BLaER1 (cell line): ENCODE data around the gene AFF1.

Experiments
- H3K27ac ChIP-seq: shearing (Covaris generic); formaldehyde crosslinking; 2 replicates; pipeline ENCODE4 v1.8.1; 2022
- H3K27me3 ChIP-seq: shearing (Covaris generic); formaldehyde crosslinking; 2 replicates; pipeline ENCODE4 v1.8.1; 2022
- H3K36me3 ChIP-seq: shearing (Covaris generic); formaldehyde crosslinking; 2 replicates; pipeline ENCODE4 v1.8.1; 2022
- H3K4me1 ChIP-seq: shearing (Covaris generic); formaldehyde crosslinking; 2 replicates; pipeline ENCODE4 v1.8.1; 2022
- H3K4me2 ChIP-seq: shearing (Covaris generic); formaldehyde crosslinking; 2 replicates; pipeline ENCODE4 v1.8.1; 2022
- H3K4me3 ChIP-seq: shearing (Covaris generic); formaldehyde crosslinking; 2 replicates; pipeline ENCODE4 v1.8.1; 2022
- H3K9ac ChIP-seq: shearing (Covaris generic); formaldehyde crosslinking; 2 replicates; pipeline ENCODE4 v1.8.1; 2022
- H3K9me3 ChIP-seq: shearing (Covaris generic); formaldehyde crosslinking; 2 replicates; pipeline ENCODE4 v1.8.1; 2022
- H4K20me1 ChIP-seq: shearing (Covaris generic); formaldehyde crosslinking; 2 replicates; pipeline ENCODE4 v1.8.1; 2022
- Cebpa-rat ChIP-seq: shearing (Covaris generic); IDR thresholded peaks from 2 replicates; pipeline ENCODE4 v1.8.1; 2022

Gene AFF1

GRCh38 chr4:87180767-87181166 is 246.0 kb downstream of the AFF1 start:
- Histone ChIP-seq H3K4me1 (no peaks in the 10 kb centered on the region), H3K9ac (no peak overlapping the region), H3K4me3 (no peak overlapping the region), H3K9me3 (no peaks in the 10 kb centered on the region), H3K4me2 (no peak overlapping the region), H4K20me1 (peaks cover 7% of the 10 kb centered on the region; the same call in 1 of the 2 replicates), H3K27me3 (no peaks in the 10 kb centered on the region), H3K36me3 (peaks cover 43% of the 10 kb centered on the region), H3K27ac (no peak overlapping the region)
- TF ChIP-seq Cebpa-rat: no peak

GRCh38 chr4:87185146-87185870 is 250.5 kb downstream of the AFF1 start:
- Histone ChIP-seq H3K27ac (no peak overlapping the region), H3K27me3 (no peaks in the 10 kb centered on the region; the same call in 1 of the 2 replicates), H3K36me3 (peaks cover 27% of the 10 kb centered on the region; the same call in 1 of the 2 replicates), H3K9me3 (peaks cover 6% of the 10 kb centered on the region), H3K4me1 (no peaks in the 10 kb centered on the region), H3K9ac (no peak overlapping the region), H4K20me1 (0 out of 2 replicates have a peak, but pooled peaks cover 8% of the 10 kb centered on the region), H3K4me3 (no peak overlapping the region), H3K4me2 (no peak overlapping the region)
- TF ChIP-seq Cebpa-rat: no peak

GRCh38 chr4:87188048-87188447 is 253.2 kb downstream of the AFF1 start:
- H3K4me1 ChIP-seq: no peaks in the 10 kb centered on the region
- H3K4me2 ChIP-seq: no peak overlapping the region
- TF ChIP-seq Cebpa-rat: no peak
- no peak overlapping the region for H3K9ac ChIP-seq
- H3K4me3 ChIP-seq: no peak overlapping the region
- no peak overlapping the region for H3K27ac ChIP-seq
- no peaks in the 10 kb centered on the region; the same call in 1 of the 2 replicates for H3K27me3 ChIP-seq
- H3K36me3 ChIP-seq: peaks cover 32% of the 10 kb centered on the region; the same call in 1 of the 2 replicates
- H4K20me1 ChIP-seq: 0 out of 2 replicates have a peak, but pooled peaks cover 8% of the 10 kb centered on the region
- peaks cover 9% of the 10 kb centered on the region for H3K9me3 ChIP-seq

GRCh38 chr4:87188932-87189331 is 254.1 kb downstream of the AFF1 start:
- Histone ChIP-seq H4K20me1 (peaks cover 13% of the 10 kb centered on the region; the same call in 1 of the 2 replicates), H3K27me3 (no peaks in the 10 kb centered on the region; the same call in 1 of the 2 replicates), H3K27ac (no peak overlapping the region), H3K9ac (no peak overlapping the region), H3K4me3 (no peak overlapping the region), H3K4me1 (no peaks in the 10 kb centered on the region), H3K9me3 (peaks cover 9% of the 10 kb centered on the region), H3K36me3 (peaks cover 35% of the 10 kb centered on the region; the same call in 1 of the 2 replicates), H3K4me2 (no peak overlapping the region)
- no peak for TF ChIP-seq Cebpa-rat
